Fibroblast of the aortic adventitia (primary cell): ENCODE data around the gene RPS14. TPM values are rescaled to one million over a fixed set of nuclear protein-coding genes. Genes with fewer than 3 reads are reported as not detected.

Source experiments
- DNase-seq: peaks from one replicate; pipeline ENCODE4 v3.0.0-alpha.2; 2010; ENCODE audit warnings: low read depth
- H3K4me3 ChIP-seq: 2 replicates; pipeline ENCODE4 v1.5.1; 2011; ENCODE audit warnings: low read depth, mild to moderate bottlenecking, control low read depth, low read length, moderate library complexity
- CTCF ChIP-seq: IDR thresholded peaks from 2 replicates; pipeline ENCODE4 v1.5.1; 2011; ENCODE audit warnings: mild to moderate bottlenecking, low read length, control low read depth, inconsistent platforms; ENCODE audit not compliant: insufficient read depth
- total RNA-seq: library from RNA; depleted of rRNA; stranded (reverse); fragments of >200 nt; gene quantifications from 2 replicates; pipeline ENCODE4 v1.2.3, GENCODE V29; 2012; ENCODE audit warnings: low replicate concordance

The RPS14 gene
- total RNA-seq, 1 donor: 3,861 TPM

GRCh38 chr5:150400316-150401075 lies 49.0 kb downstream of the RPS14 start:
- no peak overlapping the region for H3K4me3 ChIP-seq
- TF ChIP-seq CTCF: no peak
- no peak for DNase-seq

GRCh38 chr5:150399524-150400211 lies 49.9 kb downstream of the RPS14 start:
- TF ChIP-seq CTCF: no peak
- DNase-seq: no peak
- H3K4me3 ChIP-seq: no peak overlapping the region

GRCh38 chr5:150398722-150399523 lies 50.6 kb downstream of the RPS14 start:
- TF ChIP-seq CTCF: peak; percentile 33
- H3K4me3 ChIP-seq: no peak overlapping the region
- DNase-seq: no peak

GRCh38 chr5:150397782-150398721 lies 51.5 kb downstream of the RPS14 start:
- TF ChIP-seq CTCF: peak; percentile 5
- DNase-seq: no peak

GRCh38 chr5:150397146-150397781 lies 52.3 kb downstream of the RPS14 start:
- H3K4me3 ChIP-seq: no peak overlapping the region
- DNase-seq: no peak
- TF ChIP-seq CTCF: no peak

More at GRCh38 chr5:150397782-150398721, 51.5 kb downstream of the RPS14 start:
- H3K4me3 ChIP-seq: no peak overlapping the region

- TF ChIP-seq CTCF: no peak
- no peak for DNase-seq
- H3K4me3 ChIP-seq: no peak overlapping the region
Measured at GRCh38 chr5:150396267-150396666, 53.3 kb downstream of the RPS14 start.
